Peyer's patch (tissue), 4 donors: ENCODE measurements around the gene HNRNPUL1. TPM values are rescaled to one million over a fixed set of nuclear protein-coding genes. Genes with fewer than 3 reads are reported as not detected.

Source experiments
- DNase-seq, 3 donors: peaks; one replicate each; pipeline ENCODE4 v3.0.0-alpha.2; 2017 to 2019
- H3K27ac ChIP-seq, 4 donors: fragments of 200-600 bp; sonication (generic); one replicate each; pipeline ENCODE4 v1.5.1; 2016 to 2019
- H3K27me3 ChIP-seq, 2 donors: fragments of 200-600 bp; sonication (generic); one replicate each; pipeline ENCODE4 v1.5.1; 2019
- H3K36me3 ChIP-seq, 3 donors: fragments of 200-600 bp; sonication (generic); one replicate each; pipeline ENCODE4 v1.5.1; 2016 to 2019
- H3K4me1 ChIP-seq, 4 donors: fragments of 200-600 bp; sonication (generic); one replicate each; pipeline ENCODE4 v1.5.1; 2016 to 2019
- H3K4me3 ChIP-seq, 4 donors: fragments of 200-600 bp; sonication (generic); 1 replicate in 3 of 4; 2 replicates in 1 of 4; pipeline ENCODE4 v1.5.1; 2016 to 2019; ENCODE audit warnings: mild to moderate bottlenecking in 1 of 4
- H3K9me3 ChIP-seq, 4 donors: fragments of 200-600 bp; sonication (generic); one replicate each; pipeline ENCODE4 v1.5.1; 2016 to 2019; ENCODE audit warnings: mild to moderate bottlenecking in 1 of 4
- CTCF ChIP-seq, 6 experiments: fragments of 450-650 bp in 4 of 6; fragments of 200-600 bp in 2 of 6; sonication (generic) in 1 of 6; IDR thresholded peaks; one replicate each; pipeline ENCODE4 v1.5.1; 2017 to 2019; ENCODE audit warnings: antibody characterized with exemption in 6 of 6, mild to moderate bottlenecking in 3 of 6, moderate library complexity in 1 of 6
- POLR2A ChIP-seq, 2 donors: fragments of 450-650 bp; IDR thresholded peaks; one replicate each; pipeline ENCODE4 v1.5.1; 2017; ENCODE audit warnings: antibody characterized with exemption in 2 of 2, mild to moderate bottlenecking in 2 of 2, moderate library complexity in 2 of 2
- total RNA-seq, 4 donors: library from RNA; depleted of rRNA; stranded (reverse); fragments of >200 nt; gene quantifications; one replicate each; pipeline ENCODE4 v1.1.0, GENCODE V29; 2016

The HNRNPUL1 gene
- total RNA-seq, 4 donors from 2014 or later = 123 to 244 (median 167) TPM

- H3K27me3 ChIP-seq = no peaks in the 10 kb centered on the region
- H3K4me1 ChIP-seq = peaks cover 9 to 79% (median 48%) of the 10 kb centered on the region in 4 donors
- H3K27ac ChIP-seq = peak overlapping the region; percentile 74 to 87 (median 80)
- H3K36me3 ChIP-seq = peaks cover 0 to 15% (median 0%) of the 10 kb centered on the region in 3 donors
- TF ChIP-seq POLR2A (IDR thresholded peaks at IDR 0.05) (no peak), CTCF (IDR thresholded peaks at IDR 0.05) (no peak)
- no peaks in the 10 kb centered on the region for H3K9me3 ChIP-seq
- H3K4me3 ChIP-seq = peak overlapping the region in 3 of 4 donors; percentile 25 to 32 (median 28)
- DNase-seq = peak in 2 of 3 donors; percentile 84 to 87
Observed at GRCh38 chr19:41325947-41326706, 62.0 kb downstream of the HNRNPUL1 start.

- peaks cover 0 to 22% (median 0%) of the 10 kb centered on the region in 3 donors for H3K36me3 ChIP-seq
- H3K4me1 ChIP-seq = peaks cover 9 to 72% (median 45%) of the 10 kb centered on the region in 4 donors
- no peak for DNase-seq
- H3K9me3 ChIP-seq = no peaks in the 10 kb centered on the region
- no peaks in the 10 kb centered on the region for H3K27me3 ChIP-seq
- peak overlapping the region; percentile 71 to 87 (median 80) for H3K27ac ChIP-seq
- TF ChIP-seq POLR2A (IDR thresholded peaks at IDR 0.05) (no peak), CTCF (IDR thresholded peaks at IDR 0.05) (no peak)
- peak overlapping the region; percentile 0 to 39 (median 30) for H3K4me3 ChIP-seq
Observed at GRCh38 chr19:41327076-41327575, 63.0 kb downstream of the HNRNPUL1 start.

DNA sequence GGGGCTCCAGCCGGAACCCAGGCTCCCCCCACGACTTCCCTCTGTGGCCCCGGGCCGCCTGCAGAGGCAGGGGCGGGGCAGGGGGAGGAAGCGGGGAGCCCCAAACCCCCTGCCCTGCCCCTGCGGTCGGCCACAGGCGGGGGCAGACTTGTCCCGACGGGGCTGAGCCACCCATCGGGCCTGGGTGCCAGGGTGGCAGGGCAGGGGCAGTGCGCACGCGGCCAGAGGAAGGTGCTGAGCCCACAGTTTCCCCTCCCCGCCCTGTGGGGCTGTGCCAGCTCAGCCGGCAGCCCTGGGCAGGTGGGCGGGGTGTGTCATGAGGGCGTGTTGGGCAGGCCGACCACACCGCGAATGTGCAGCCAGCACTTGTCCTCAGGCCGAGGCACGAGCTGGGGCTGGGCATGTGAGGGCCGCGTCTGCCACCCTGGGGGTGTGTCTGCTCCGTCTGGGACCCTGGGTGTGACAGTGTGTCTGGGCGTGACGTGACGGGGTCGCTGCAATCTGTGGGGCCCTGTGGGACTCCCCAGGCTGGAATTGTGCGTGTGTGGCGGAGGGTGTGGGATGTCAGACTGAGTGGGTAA, 63.5 kb downstream of the HNRNPUL1 start:
- H3K27me3 ChIP-seq = no peaks in the 10 kb centered on the region
- no peaks in the 10 kb centered on the region for H3K9me3 ChIP-seq
- H3K36me3 ChIP-seq = peaks cover 0 to 20% (median 0%) of the 10 kb centered on the region in 3 donors
- peak; percentile 84 to 94 (median 88) for DNase-seq
- no peak for TF ChIP-seq CTCF (IDR thresholded peaks at IDR 0.05)
- no peak for TF ChIP-seq POLR2A (IDR thresholded peaks at IDR 0.05)
- peak overlapping the region; percentile 0 to 39 (median 30) for H3K4me3 ChIP-seq
- H3K27ac ChIP-seq = peak overlapping the region; percentile 71 to 87 (median 80)
- peaks cover 9 to 66% (median 43%) of the 10 kb centered on the region in 4 donors for H3K4me1 ChIP-seq

DNA sequence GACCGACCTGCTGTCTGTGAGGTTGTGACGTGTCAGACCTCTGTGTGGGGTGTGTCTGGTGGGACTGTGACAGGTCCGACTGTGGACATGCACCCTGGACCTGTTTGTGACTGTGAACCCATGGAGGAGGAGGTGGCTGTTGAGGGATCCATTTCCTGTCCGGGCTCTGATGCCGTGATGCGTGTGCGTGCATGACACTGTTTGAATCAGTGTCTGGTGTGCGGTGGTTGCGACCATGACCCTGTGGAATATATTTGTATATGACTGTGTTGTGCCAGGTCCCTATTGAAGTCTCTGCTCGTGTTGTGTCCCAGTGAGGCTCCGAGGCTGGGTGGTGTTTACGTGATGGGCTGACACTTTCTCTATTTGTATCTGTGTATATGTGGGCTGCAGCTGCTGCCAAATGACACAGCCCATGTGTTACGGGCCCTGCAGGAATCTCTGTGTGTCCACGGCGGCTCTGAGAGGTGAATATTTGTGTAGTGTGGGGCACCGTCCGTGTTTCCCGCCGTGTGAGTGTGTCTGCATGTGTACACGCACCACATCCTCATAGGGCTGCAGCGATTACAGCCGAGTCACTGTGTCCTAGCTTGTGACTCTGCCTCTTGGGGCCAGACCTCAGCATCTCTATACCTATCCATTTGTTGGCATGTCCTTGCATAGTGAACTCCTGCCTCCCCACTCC, 64.1 kb downstream of the HNRNPUL1 start:
- Histone ChIP-seq H3K27ac (peak overlapping the region; percentile 71 to 87 (median 80)), H3K36me3 (peaks cover 0 to 20% (median 0%) of the 10 kb centered on the region in 3 donors), H3K4me1 (peaks cover 9 to 60% (median 41%) of the 10 kb centered on the region in 4 donors), H3K9me3 (no peaks in the 10 kb centered on the region), H3K4me3 (peak overlapping the region; percentile 0 to 39 (median 30)), H3K27me3 (no peaks in the 10 kb centered on the region)
- DNase-seq = peak in 2 of 3 donors; percentile 65 to 76
- TF ChIP-seq CTCF (IDR thresholded peaks at IDR 0.05) (no peak), POLR2A (IDR thresholded peaks at IDR 0.05) (no peak)

DNA sequence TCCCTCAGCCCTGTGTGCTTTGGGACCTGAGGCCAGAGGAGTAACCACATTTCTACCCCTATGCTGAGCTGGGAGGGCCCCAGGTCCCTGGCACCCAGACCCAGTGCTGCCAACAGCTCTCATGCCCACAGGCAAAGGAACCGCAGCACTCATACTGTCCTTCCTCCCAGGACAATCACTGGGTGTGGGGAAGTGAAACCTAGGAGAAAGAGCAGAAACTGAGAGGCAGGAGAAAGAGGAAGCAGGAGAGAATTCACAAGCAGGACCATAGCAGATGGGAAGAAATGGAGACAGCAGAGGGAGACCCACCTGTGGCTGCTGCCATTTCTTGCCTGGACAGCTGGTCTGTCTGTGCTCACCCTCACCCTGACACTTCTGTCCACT, 64.7 kb downstream of the HNRNPUL1 start:
- peak overlapping the region; percentile 71 to 87 (median 80) for H3K27ac ChIP-seq
- H3K9me3 ChIP-seq = no peaks in the 10 kb centered on the region
- DNase-seq = peak in 1 of 3 donors; percentile 36
- TF ChIP-seq POLR2A (IDR thresholded peaks at IDR 0.05) = no peak
- TF ChIP-seq CTCF (IDR thresholded peaks at IDR 0.05) = no peak
- H3K4me3 ChIP-seq = peak overlapping the region in 2 of 4 donors; percentile 28 to 33
- peaks cover 9 to 55% (median 38%) of the 10 kb centered on the region in 4 donors for H3K4me1 ChIP-seq
- no peaks in the 10 kb centered on the region for H3K27me3 ChIP-seq
- peaks cover 0 to 20% (median 0%) of the 10 kb centered on the region in 3 donors for H3K36me3 ChIP-seq
